ENCODE measurements around the gene MAPK10. TPM values are rescaled to one million over a fixed set of nuclear protein-coding genes. Genes with fewer than 3 reads are reported as not detected.
"Not testable (repeated sequence)": the region's sequence is repeated elsewhere in the genome, so short reads cannot be mapped to it uniquely, and the experiment has no call there.

MAPK10 gene
- total RNA-seq, 1 donor from 2014 or later: 177 TPM

- no peak for DNase-seq (ENCODE audit: low spot score in 2 of 2)
- no peak for FAIRE-seq
These were observed 305.4 kb downstream of the MAPK10 start for GRCh38 chr4:86054286-86055032.

- FAIRE-seq (no peak), DNase-seq (ENCODE audit: low spot score in 2 of 2) (no peak)
These were observed 309.4 kb downstream of the MAPK10 start for GRCh38 chr4:86050496-86050895.

GRCh38 chr4:86048426-86048825, 311.4 kb downstream of the MAPK10 start:
- DNase-seq (ENCODE audit: low spot score in 2 of 2) (no peak), FAIRE-seq (no peak)

- FAIRE-seq: no peak
- DNase-seq (ENCODE audit: low spot score in 2 of 2): no peak
These were observed 315.3 kb downstream of the MAPK10 start for GRCh38 chr4:86044593-86044985.

GRCh38 chr4:86043755-86044592, 315.9 kb downstream of the MAPK10 start:
- DNase-seq (ENCODE audit: low spot score in 2 of 2) (no peak), FAIRE-seq (no peak)

- DNase-seq (ENCODE audit: low spot score in 2 of 2) (no peak), FAIRE-seq (no peak)
These were observed 321.8 kb downstream of the MAPK10 start for GRCh38 chr4:86038037-86038436.

- DNase-seq (ENCODE audit: low spot score in 2 of 2): no peak
- FAIRE-seq: no peak
These were observed 323.1 kb downstream of the MAPK10 start for GRCh38 chr4:86036736-86037135.

GRCh38 chr4:86035688-86036087, 324.2 kb downstream of the MAPK10 start:
- DNase-seq (ENCODE audit: low spot score in 2 of 2): no peak
- no peak for FAIRE-seq

GRCh38 chr4:86034616-86035015, 325.2 kb downstream of the MAPK10 start:
- DNase-seq (ENCODE audit: low spot score in 2 of 2) (no peak), FAIRE-seq (no peak)

- no peak for DNase-seq (ENCODE audit: low spot score in 2 of 2)
- no peak for FAIRE-seq
These were observed 326.7 kb downstream of the MAPK10 start for GRCh38 chr4:86033171-86033570.

- FAIRE-seq (no peak), DNase-seq (ENCODE audit: low spot score in 2 of 2) (no peak)
These were observed 327.3 kb downstream of the MAPK10 start for GRCh38 chr4:86032476-86033022.

GRCh38 chr4:86031927-86032326, 327.9 kb downstream of the MAPK10 start:
- DNase-seq (ENCODE audit: low spot score in 2 of 2) (no peak), FAIRE-seq (no peak)

- FAIRE-seq (no peak), DNase-seq (ENCODE audit: low spot score in 2 of 2) (no peak)
These were observed 333.1 kb downstream of the MAPK10 start for GRCh38 chr4:86026720-86027119.

- not testable (repeated sequence) for FAIRE-seq; DNase-seq (ENCODE audit: low spot score in 2 of 2)
These were observed 338.2 kb downstream of the MAPK10 start for GRCh38 chr4:86021671-86022070.

GRCh38 chr4:86019906-86020305, 339.9 kb downstream of the MAPK10 start:
- no peak for FAIRE-seq
- no peak for DNase-seq (ENCODE audit: low spot score in 2 of 2)

- FAIRE-seq: no peak
These were observed 340.5 kb downstream of the MAPK10 start for GRCh38 chr4:86019362-86019761.

GRCh38 chr4:86015412-86016350, 344.2 kb downstream of the MAPK10 start:
- no peak for DNase-seq (ENCODE audit: low spot score in 2 of 2)
- FAIRE-seq: no peak

More at GRCh38 chr4:86019362-86019761, 340.5 kb downstream of the MAPK10 start:
- DNase-seq (ENCODE audit: low spot score in 2 of 2): no peak

- no peak for DNase-seq (ENCODE audit: low spot score in 2 of 2)
- no peak for FAIRE-seq
These were observed 345.3 kb downstream of the MAPK10 start for GRCh38 chr4:86014599-86014998.

GRCh38 chr4:86013621-86014020, 346.2 kb downstream of the MAPK10 start:
- DNase-seq (ENCODE audit: low spot score in 2 of 2) (no peak), FAIRE-seq (no peak)

GRCh38 chr4:86011117-86011516, 348.7 kb downstream of the MAPK10 start:
- FAIRE-seq: no peak
- DNase-seq (ENCODE audit: low spot score in 2 of 2): no peak

Measured in frontal cortex (tissue), 4 donors.